CD14-positive monocyte (primary cell): ENCODE measurements around the gene BPIFB1. TPM values are rescaled to one million over a fixed set of nuclear protein-coding genes. Genes with fewer than 3 reads are reported as not detected.

Experiments
- DNase-seq, 3 donors: peaks; one replicate each; pipeline ENCODE4 v3.0.0-alpha.2; 2011 to 2022
- H2AFZ ChIP-seq: 2 replicates; pipeline ENCODE4 v1.6.0; 2012; ENCODE audit warnings: mild to moderate bottlenecking, low read depth, low read length, inconsistent platforms; ENCODE audit not compliant: insufficient read depth, poor library complexity, severe bottlenecking
- H3K27ac ChIP-seq, 2 donors: 1 replicate in 1 of 2; 2 replicates in 1 of 2; pipeline ENCODE4 v1.5.1; 2012 to 2013; ENCODE audit warnings: low read length in 2 of 2, control low read depth in 1 of 2, inconsistent platforms in 1 of 2, low read depth in 1 of 2, mild to moderate bottlenecking in 1 of 2
- H3K27me3 ChIP-seq, 2 donors: one replicate each; pipeline versions ENCODE4 v1.6.0 to v1.6.1; 2011 to 2013; ENCODE audit warnings: low read length in 2 of 2; ENCODE audit not compliant: control insufficient read depth in 2 of 2, insufficient read depth in 2 of 2
- H3K36me3 ChIP-seq, 2 donors: replicated peaks in 1 of 2; 1 replicate in 1 of 2; 2 replicates in 1 of 2; pipeline versions ENCODE4 v1.5.1 to v1.6.1; 2012 to 2013; ENCODE audit warnings: low read length in 2 of 2, control low read depth in 1 of 2, inconsistent platforms in 1 of 2, mild to moderate bottlenecking in 1 of 2; ENCODE audit not compliant: insufficient read depth in 2 of 2, control insufficient read depth in 1 of 2
- H3K4me1 ChIP-seq, 2 donors: 1 replicate in 1 of 2; 2 replicates in 1 of 2; pipeline versions ENCODE4 v1.5.1 to v1.6.1; 2012 to 2013; ENCODE audit warnings: low read length in 2 of 2, control low read depth in 1 of 2, inconsistent platforms in 1 of 2, mild to moderate bottlenecking in 1 of 2, moderate library complexity in 1 of 2; ENCODE audit not compliant: insufficient read depth in 2 of 2, control insufficient read depth in 1 of 2
- H3K4me2 ChIP-seq: replicated peaks from 2 replicates; pipeline ENCODE3; 2012; ENCODE audit warnings: low read length, moderate library complexity, mild to moderate bottlenecking; ENCODE audit not compliant: poor library complexity, severe bottlenecking; ENCODE audit errors: extremely low read depth
- H3K4me3 ChIP-seq, 3 experiments: fragments of 200-600 bp in 1 of 3; sonication (generic) in 1 of 3; replicated peaks in 1 of 3; 1 replicate in 2 of 3; 2 replicates in 1 of 3; pipeline ENCODE4 v1.5.1; 2011 to 2013; ENCODE audit warnings: low read length in 3 of 3, mild to moderate bottlenecking in 3 of 3, control low read depth in 2 of 3, low read depth in 2 of 3, inconsistent platforms in 1 of 3, moderate library complexity in 1 of 3
- H3K79me2 ChIP-seq: 2 replicates; pipeline ENCODE4 v1.6.0; 2012; ENCODE audit warnings: mild to moderate bottlenecking, control low read depth, inconsistent platforms, low read length, moderate library complexity; ENCODE audit not compliant: insufficient read depth
- H3K9ac ChIP-seq: 2 replicates; pipeline ENCODE4 v1.6.0; 2017; ENCODE audit warnings: low read length, mild to moderate bottlenecking; ENCODE audit not compliant: insufficient read depth, poor library complexity, severe bottlenecking
- H3K9me3 ChIP-seq, 2 donors: replicated peaks in 1 of 2; 1 replicate in 1 of 2; 2 replicates in 1 of 2; pipeline versions ENCODE4 v1.5.1 to v1.6.1; 2012 to 2013; ENCODE audit warnings: low read length in 2 of 2, control low read depth in 1 of 2; ENCODE audit not compliant: control insufficient read depth in 1 of 2, insufficient read depth in 1 of 2
- H4K20me1 ChIP-seq: 2 replicates; pipeline ENCODE4 v1.6.0; 2012; ENCODE audit warnings: mild to moderate bottlenecking, low read length, control low read depth, moderate library complexity; ENCODE audit not compliant: insufficient read depth
- H3K27ac Mint-ChIP-seq, 7 donors: one replicate each; pipeline ENCODE4 v1.8.0; 2020; ENCODE audit warnings: mild to moderate bottlenecking in 7 of 7, mixed read lengths in 7 of 7, moderate library complexity in 6 of 7, inconsistent platforms in 2 of 7
- H3K27me3 Mint-ChIP-seq, 3 donors: one replicate each; pipeline ENCODE4 v1.8.0; 2021 to 2022; ENCODE audit warnings: low read depth in 3 of 3, mild to moderate bottlenecking in 3 of 3, mixed read lengths in 3 of 3, moderate library complexity in 3 of 3, inconsistent platforms in 1 of 3
- H3K36me3 Mint-ChIP-seq, 2 donors: one replicate each; pipeline ENCODE4 v1.8.0; 2020; ENCODE audit warnings: mixed read lengths in 2 of 2, inconsistent platforms in 1 of 2, mild to moderate bottlenecking in 1 of 2
- H3K4me1 Mint-ChIP-seq: one replicate; pipeline ENCODE4 v1.8.0; 2020; ENCODE audit warnings: mild to moderate bottlenecking, mixed read lengths
- H3K4me3 Mint-ChIP-seq, 2 donors: one replicate each; pipeline ENCODE4 v1.8.0; 2020; ENCODE audit warnings: mild to moderate bottlenecking in 2 of 2, mixed read lengths in 2 of 2, moderate library complexity in 1 of 2
- H3K9me3 Mint-ChIP-seq, 7 donors: one replicate each; pipeline ENCODE4 v1.8.0; 2020 to 2022; ENCODE audit warnings: mixed read lengths in 7 of 7, mild to moderate bottlenecking in 6 of 7, moderate library complexity in 6 of 7, inconsistent platforms in 2 of 7
- CTCF ChIP-seq: fragments of 200-600 bp; IDR thresholded peaks from one replicate; pipeline ENCODE4 v1.8.0; 2022; ENCODE audit warnings: antibody characterized with exemption, mild to moderate bottlenecking
- WGBS: methylation state at CpG from one replicate; pipeline ENCODE4 v1.1.5; 2013; ENCODE audit warnings: missing lambda C conversion rate; ENCODE audit not compliant: insufficient coverage; 5-methylcytosine and 5-hydroxymethylcytosine counted together
- intact Hi-C, 2 donors: fragments of 100-400 bp; cut with micrococcal nuclease; formaldehyde crosslinking; loops; one replicate each; pipeline versions ENCODE4 v1.15.0 to v1.15.1; 2023
- polyA plus RNA-seq, 3 donors: library from polyadenylated mRNA; depleted of rRNA in 1 of 3; unstranded in 2 of 3; stranded (reverse) in 1 of 3; fragments of 300-500 nt in 2 of 3; fragments of >200 nt in 1 of 3; fragmentation: Illumina TruSeq in 2 of 3; gene quantifications; 1 replicate in 2 of 3; 2 replicates in 1 of 3; pipeline ENCODE4 v1.2.3, GENCODE V29; 2012 to 2021

The BPIFB1 gene
- polyA plus RNA-seq, 3 donors: not detected

GRCh38 chr20:33333616-33334015 is 50.6 kb downstream of the BPIFB1 start:
- Mint-ChIP-seq H3K36me3 (no peaks in the 10 kb centered on the region), H3K27me3 (peaks cover 3 to 13% (median 9%) of the 10 kb centered on the region in 3 donors), H3K4me1 (no peaks in the 10 kb centered on the region), H3K27ac (no peak overlapping the region), H3K4me3 (no peak overlapping the region), H3K9me3 (peaks cover 0 to 1% (median 0%) of the 10 kb centered on the region in 7 donors)
- Histone ChIP-seq H3K4me2 (no peak overlapping the region), H3K27ac (no peak overlapping the region), H3K4me3 (no peak overlapping the region), H2AFZ (no peak overlapping the region), H3K4me1 (no peaks in the 10 kb centered on the region), H3K9ac (no peak overlapping the region), H3K9me3 (no peaks in the 10 kb centered on the region), H3K79me2 (no peaks in the 10 kb centered on the region), H3K27me3 (no peaks in the 10 kb centered on the region), H4K20me1 (no peaks in the 10 kb centered on the region), H3K36me3 (no peaks in the 10 kb centered on the region)
- no peak for TF ChIP-seq CTCF
- DNase-seq: no peak
- intact Hi-C loops: no loop called here
- WGBS: 100% methylated on average over 4 of the region's 7 CpGs

- Histone ChIP-seq H3K9ac (no peak overlapping the region), H3K9me3 (no peaks in the 10 kb centered on the region), H3K79me2 (no peaks in the 10 kb centered on the region), H4K20me1 (no peaks in the 10 kb centered on the region), H3K4me2 (no peak overlapping the region), H3K27me3 (no peaks in the 10 kb centered on the region), H3K36me3 (no peaks in the 10 kb centered on the region), H2AFZ (no peak overlapping the region), H3K4me1 (no peaks in the 10 kb centered on the region), H3K4me3 (no peak overlapping the region), H3K27ac (no peak overlapping the region)
- H3K9me3 Mint-ChIP-seq: peaks cover 0 to 1% (median 0%) of the 10 kb centered on the region in 7 donors
- no peak for DNase-seq
- WGBS: 59% methylated on average over 2 of the region's 3 CpGs
- H3K27me3 Mint-ChIP-seq: peaks cover 4 to 12% (median 9%) of the 10 kb centered on the region in 3 donors
- intact Hi-C loops: no loop called here
- H3K4me1 Mint-ChIP-seq: no peaks in the 10 kb centered on the region
- no peak overlapping the region for H3K27ac Mint-ChIP-seq
- TF ChIP-seq CTCF: no peak
- no peaks in the 10 kb centered on the region for H3K36me3 Mint-ChIP-seq
- H3K4me3 Mint-ChIP-seq: no peak overlapping the region
Observed at GRCh38 chr20:33334111-33334510, 51.1 kb downstream of the BPIFB1 start.
